GM12878 (cell line): ENCODE measurements around the gene GGA2. TPM values are rescaled to one million over a fixed set of nuclear protein-coding genes. Genes with fewer than 3 reads are reported as not detected.

Source experiments
- ATAC-seq: fragments of 200-7000 bp; cut with Tn5 transposase; 3 replicates; pipeline ENCODE4 v1.9.1; 2020; ENCODE audit warnings: mild to moderate bottlenecking, moderate library complexity
- BruUV-seq: library from RNA; stranded (reverse); fragments of 400-500 nt; replicated peaks from 2 replicates; lab custom pipeline; 2021; lab: Mats Ljungman, UMichigan
- CTCF ChIA-PET: fragments of 300-600 bp; sonication (Branson Sonifier 250); formaldehyde crosslinking; extraction: SDS; loops from one replicate; lab custom pipeline; 2021; ENCODE audit warnings: inconsistent platforms; lab: Yijun Ruan, JAX
- POLR2A ChIA-PET: fragments of 350-600 bp; formaldehyde crosslinking; extraction: SDS; loops from one replicate; lab custom pipeline; 2021; ENCODE audit warnings: inconsistent platforms; lab: Charles Lee
- RAD21 ChIA-PET: fragments of 300-600 bp; sonication (Branson Sonifier 250); formaldehyde crosslinking; loops from one replicate; lab custom pipeline; 2023; ENCODE audit warnings: antibody characterized with exemption; ENCODE audit not compliant: unreplicated experiment; lab: Charles Lee
- SMC1A ChIA-PET: fragments of 300-600 bp; sonication (Branson Sonifier 250); formaldehyde crosslinking; loops from one replicate; lab custom pipeline; 2023; ENCODE audit not compliant: unreplicated experiment, uncharacterized antibody; lab: Charles Lee
- DNase-seq: peaks from one replicate; pipeline ENCODE4 v3.0.0-alpha.2; 2011; ENCODE audit warnings: low read depth, low spot score
- FAIRE-seq: peaks from 3 replicates; lab custom pipeline; 2011; peaks lifted over from hg19 to GRCh38; lab: Jason Lieb, UNC
- H2AFZ ChIP-seq: 2 replicates; pipeline ENCODE4 v1.6.0; 2011; ENCODE audit warnings: low read depth, low read length, control low read depth; ENCODE audit not compliant: control insufficient read depth
- H3K27ac ChIP-seq: 2 replicates; pipeline ENCODE4 v1.5.1; 2011; ENCODE audit warnings: control low read depth; ENCODE audit not compliant: control insufficient read depth, insufficient read depth
- H3K27me3 ChIP-seq, 2 experiments: replicated peaks in 1 of 2; 2 replicates each; pipeline versions ENCODE4 v1.6.0 to v1.6.1; 2011; ENCODE audit warnings: low read length in 1 of 2; ENCODE audit not compliant: control insufficient read depth in 2 of 2, insufficient read depth in 2 of 2
- H3K36me3 ChIP-seq, 2 experiments: 2 replicates each; pipeline ENCODE4 v1.5.1; 2011; ENCODE audit warnings: low read length in 1 of 2; ENCODE audit not compliant: control insufficient read depth in 2 of 2, insufficient read depth in 2 of 2
- H3K4me1 ChIP-seq: 2 replicates; pipeline ENCODE4 v1.6.1; 2011; ENCODE audit warnings: mild to moderate bottlenecking, low read length, moderate library complexity, mixed read lengths; ENCODE audit not compliant: control insufficient read depth, insufficient read depth
- H3K4me2 ChIP-seq: 2 replicates; pipeline ENCODE4 v1.6.0; 2011; ENCODE audit warnings: control low read depth; ENCODE audit not compliant: control insufficient read depth, insufficient read depth
- H3K4me3 ChIP-seq: fragments of 200-600 bp; sonication (generic); 2 replicates; pipeline ENCODE4 v1.5.1; 2016
- H3K79me2 ChIP-seq: 2 replicates; pipeline ENCODE4 v1.6.0; 2011; ENCODE audit warnings: low read length; ENCODE audit not compliant: control insufficient read depth, insufficient read depth
- H3K9ac ChIP-seq: 2 replicates; pipeline ENCODE4 v1.8.0; 2011; ENCODE audit warnings: low read length, control low read depth, mixed read lengths; ENCODE audit not compliant: control insufficient read depth, insufficient read depth
- H3K9me3 ChIP-seq: replicated peaks from 3 replicates; pipeline ENCODE4 v1.5.1; 2011; ENCODE audit warnings: mild to moderate bottlenecking, low read length; ENCODE audit not compliant: control insufficient read depth, insufficient read depth
- H4K20me1 ChIP-seq: 2 replicates; pipeline ENCODE4 v1.6.0; 2011; ENCODE audit not compliant: control insufficient read depth, insufficient read depth
- EP300 ChIP-seq, 2 experiments: fragments of 150-350 bp in 1 of 2; IDR thresholded peaks; 2 replicates each; pipeline ENCODE4 v1.6.1; 2011 to 2012; ENCODE audit warnings: low read depth in 2 of 2, low read length in 2 of 2, borderline replicate concordance in 1 of 2, improper control_type of control experiment in 1 of 2, inconsistent platforms in 1 of 2; ENCODE audit not compliant: control insufficient read depth in 1 of 2
- HDAC2 ChIP-seq: fragments of 200-600 bp; sonication (generic); IDR thresholded peaks from 2 replicates; pipeline ENCODE4 v1.6.1; 2017
- IKZF1 ChIP-seq: fragments of 450-650 bp; conservative IDR thresholded peaks from 2 replicates; pipeline ENCODE4 v1.6.1; 2017; ENCODE audit warnings: antibody characterized with exemption, mild to moderate bottlenecking
- IRF4 ChIP-seq: IDR thresholded peaks from 2 replicates; pipeline ENCODE4 v1.6.1; 2011; ENCODE audit warnings: low read depth, low read length
- MAX ChIP-seq: IDR thresholded peaks from 2 replicates; pipeline ENCODE4 v1.6.1; 2012; ENCODE audit warnings: low read depth, low read length, improper control_type of control experiment
- MLLT1 ChIP-seq: fragments of 450-650 bp; IDR thresholded peaks from 2 replicates; pipeline ENCODE4 v1.6.1; 2016; ENCODE audit warnings: mild to moderate bottlenecking
- NFYB ChIP-seq: IDR thresholded peaks from 2 replicates; pipeline ENCODE4 v1.6.1; 2011; ENCODE audit warnings: low read depth, mild to moderate bottlenecking, low read length, improper control_type of control experiment, moderate library complexity; ENCODE audit not compliant: insufficient read depth
- RBBP5 ChIP-seq: fragments of 200-600 bp; sonication (generic); conservative IDR thresholded peaks from 2 replicates; pipeline ENCODE4 v1.6.1; 2016
- SMC3 ChIP-seq: IDR thresholded peaks from 2 replicates; pipeline ENCODE4 v1.6.1; 2011; ENCODE audit warnings: low read length, improper control_type of control experiment, borderline replicate concordance
- SPI1 ChIP-seq: IDR thresholded peaks from 2 replicates; pipeline ENCODE4 v1.6.1; 2011; ENCODE audit warnings: low read depth, mild to moderate bottlenecking, low read length, moderate library complexity, borderline replicate concordance; ENCODE audit not compliant: insufficient read depth
- SRF ChIP-seq, 2 experiments: IDR thresholded peaks; 2 replicates each; pipeline ENCODE4 v1.6.1; 2011; ENCODE audit warnings: low read depth in 2 of 2, low read length in 2 of 2, mild to moderate bottlenecking in 1 of 2, moderate library complexity in 1 of 2
- SUPT20H ChIP-seq: IDR thresholded peaks from 2 replicates; pipeline ENCODE4 v1.6.1; 2011; ENCODE audit warnings: low read depth, mild to moderate bottlenecking, low read length, moderate library complexity, borderline replicate concordance; ENCODE audit not compliant: control insufficient read depth
- TARDBP ChIP-seq: IDR thresholded peaks from 2 replicates; pipeline ENCODE4 v1.6.1; 2016; ENCODE audit warnings: borderline replicate concordance
- USF1 ChIP-seq: IDR thresholded peaks from 2 replicates; pipeline ENCODE4 v1.6.1; 2011; ENCODE audit warnings: borderline replicate concordance, low read depth, mild to moderate bottlenecking, moderate library complexity, mixed read lengths, low read length; ENCODE audit not compliant: insufficient read depth; ENCODE audit errors: extremely low read length
- ZNF622 ChIP-seq: fragments of 450-650 bp; IDR thresholded peaks from 2 replicates; pipeline ENCODE4 v1.6.1; 2017; ENCODE audit warnings: mild to moderate bottlenecking, inconsistent platforms
- WGBS: methylation state at CpG from one replicate; pipeline ENCODE4 v1.1.6; 2016; ENCODE audit warnings: low lambda C conversion rate; ENCODE audit not compliant: insufficient replicate concordance, insufficient coverage; ENCODE audit errors: missing lambda C conversion rate; 5-methylcytosine and 5-hydroxymethylcytosine counted together
- in situ Hi-C: fragments of 300-500 bp; cut with MboI; formaldehyde crosslinking; loops from 9 replicates; pipeline ENCODE4 v1.14.3; 2018; ENCODE audit warnings: mixed read lengths
- intact Hi-C: fragments of 100-400 bp; cut with micrococcal nuclease; formaldehyde crosslinking; loops from one replicate; pipeline ENCODE4 v1.14.2; 2022; ENCODE audit not compliant: unreplicated experiment
- polyA plus RNA-seq, 11 experiments: library from polyadenylated mRNA; depleted of rRNA in 4 of 11; unstranded in 6 of 11; stranded (reverse) in 5 of 11; fragments of >200 nt; fragmentation: Nextera tagmentation in 4 of 11; fragmentation: Illumina TruSeq in 1 of 11; extraction: Ambion mirVana in 4 of 11; extraction: Trizol in 1 of 11; gene quantifications; 1 replicate in 1 of 11; 2 replicates in 10 of 11; pipeline versions ENCODE4 v1.2.1 to v1.2.3, GENCODE V29; 2011 to 2016; ENCODE audit warnings: inconsistent platforms in 2 of 11, missing spikeins in 2 of 11, low read depth in 1 of 11
- total RNA-seq, 4 experiments: library from RNA; depleted of rRNA in 3 of 4; stranded (reverse); fragments of >200 nt in 3 of 4; fragmentation: Illumina TruSeq in 1 of 4; extraction: Trizol in 1 of 4; gene quantifications; 2 replicates each; pipeline versions ENCODE4 v1.2.1 to v1.2.3, GENCODE V29; 2013 to 2021

The GGA2 gene
- total and polyA plus RNA-seq, 10 of the 15 experiments (the other 5 are each of a cell fraction or from before 2014, with no cell fraction given), result 14.1 to 153 (median 86.6) TPM

GRCh38 chr16:23554536-23554935, 44.2 kb upstream of the GGA2 start:
- no peak for DNase-seq
- CTCF ChIA-PET, result interaction anchor here (0.7 to 5.0 kb wide), 5 partner anchors 42 to 120 kb away, joined by 3 to 35 read pairs (median 8); partner anchors contain the start of gene GGA2
- H3K27me3 ChIP-seq, result no peaks in the 10 kb centered on the region
- no peak overlapping the region for H3K9ac ChIP-seq
- H3K4me2 ChIP-seq, result no peak overlapping the region
- no peak overlapping the region for H2AFZ ChIP-seq
- ATAC-seq, result no peak
- no TSS peak for BruUV-seq
- H3K36me3 ChIP-seq, result peaks cover 9 to 15% of the 10 kb centered on the region in 2 experiments
- in situ Hi-C loops, result no loop called here
- TF ChIP-seq USF1, result no peak
- peak; percentile 18; the same call in 1 of the 2 replicates for TF ChIP-seq SPI1
- TF ChIP-seq, all 136 proteins: peak for 1
- POLR2A ChIA-PET, result interaction anchor here (1.4 to 1.5 kb wide), 2 partner anchors 15 to 49 kb away, joined by 3 to 4 read pairs; no protein-coding TSS in a partner anchor
- no peaks in the 10 kb centered on the region for H4K20me1 ChIP-seq
- no peak overlapping the region for H3K4me3 ChIP-seq
- RAD21 ChIA-PET, result interaction anchor here (2.8 kb wide), 1 partner anchor 49 kb away, joined by 15 read pairs; no protein-coding TSS in a partner anchor
- H3K27ac ChIP-seq, result no peak overlapping the region
- intact Hi-C loops, result loop anchor here (10.0 kb wide), 1 partner anchor 90 kb away; no protein-coding TSS in a partner anchor
- SMC1A ChIA-PET, result interaction anchor here (1.0 to 2.3 kb wide), 5 partner anchors 8 to 118 kb away, joined by 3 to 10 read pairs (median 6); no protein-coding TSS in a partner anchor
- no peaks in the 10 kb centered on the region for H3K9me3 ChIP-seq
- H3K79me2 ChIP-seq, result peaks cover 44% of the 10 kb centered on the region
- FAIRE-seq, result no peak
- WGBS, result 96% methylated on average over 3 of the region's 3 CpGs
- no peaks in the 10 kb centered on the region; the same call in none of the 2 replicates for H3K4me1 ChIP-seq

- intact Hi-C loops (loop anchor here (10.0 kb wide), 1 partner anchor 87 kb away; no protein-coding TSS in a partner anchor), in situ Hi-C loops (no loop called here)
- DNase-seq (no peak), ATAC-seq (no peak), FAIRE-seq (no peak)
- no peak overlapping the region for H3K4me3 ChIP-seq
- ChIA-PET RAD21 (no interaction called here), POLR2A (no interaction called here), CTCF (no interaction called here), SMC1A (no interaction called here)
- no peaks in the 10 kb centered on the region; the same call in none of the 2 replicates for H3K4me1 ChIP-seq
- no peaks in the 10 kb centered on the region for H3K9me3 ChIP-seq
- no peak overlapping the region for H3K9ac ChIP-seq
- H4K20me1 ChIP-seq, result no peaks in the 10 kb centered on the region
- no peak overlapping the region for H3K4me2 ChIP-seq
- H3K36me3 ChIP-seq, result peaks cover 17 to 19% of the 10 kb centered on the region in 2 experiments
- H3K27me3 ChIP-seq, result no peaks in the 10 kb centered on the region
- H3K27ac ChIP-seq, result no peak overlapping the region
- WGBS, result 81% methylated on average over 6 of the region's 6 CpGs
- H3K79me2 ChIP-seq, result peaks cover 26% of the 10 kb centered on the region
- no TSS peak for BruUV-seq
- no peak overlapping the region for H2AFZ ChIP-seq
- no peak for TF ChIP-seq IKZF1
- TF ChIP-seq IRF4, result no peak
- TF ChIP-seq TARDBP, result no peak
- TF ChIP-seq NFYB, result no peak
- TF ChIP-seq SUPT20H, result no peak
- TF ChIP-seq HDAC2, result no peak
- TF ChIP-seq MLLT1, result no peak
- no peak for TF ChIP-seq SRF (IDR thresholded peaks at IDR 0.05; ENCODE audit: low read depth in 2 of 2, low read length in 2 of 2)
- TF ChIP-seq SMC3, result no peak
- TF ChIP-seq EP300 (IDR thresholded peaks at IDR 0.05; ENCODE audit: borderline replicate concordance in 1 of 2, control insufficient read depth in 1 of 2, low read depth in 2 of 2, low read length in 2 of 2), result no peak
- TF ChIP-seq ZNF622, result no peak
- no peak for TF ChIP-seq RBBP5
- no peak for TF ChIP-seq MAX
These were observed 41.9 kb upstream of the GGA2 start for GRCh38 chr16:23552161-23552560.
